ENCODE measurements around the gene PRSS50. TPM values are rescaled to one million over a fixed set of nuclear protein-coding genes. Genes with fewer than 3 reads are reported as not detected.

PRSS50 gene
- total RNA-seq, 1 experiment from 2014 or later = not detected

- DNase-seq (ENCODE audit: low spot score) = peak; percentile 78
These were observed 25.1 kb downstream of the PRSS50 start for GRCh38 chr3:46692566-46692990.

GRCh38 chr3:46690798-46691197 is 26.9 kb downstream of the PRSS50 start:
- peak; percentile 64 for DNase-seq (ENCODE audit: low spot score)

GRCh38 chr3:46685446-46685845 is 32.2 kb downstream of the PRSS50 start:
- DNase-seq (ENCODE audit: low spot score) = no peak

- DNase-seq (ENCODE audit: low spot score) = no peak
These were observed 32.8 kb downstream of the PRSS50 start for GRCh38 chr3:46684891-46685290.

- DNase-seq (ENCODE audit: low spot score) = no peak
These were observed 34.7 kb downstream of the PRSS50 start for GRCh38 chr3:46682974-46683373.

- DNase-seq (ENCODE audit: low spot score) = no peak
These were observed 35.7 kb downstream of the PRSS50 start for GRCh38 chr3:46681856-46682540.

- no peak for DNase-seq (ENCODE audit: low spot score)
These were observed 36.3 kb downstream of the PRSS50 start for GRCh38 chr3:46681387-46681786.

- no peak for DNase-seq (ENCODE audit: low spot score)
These were observed 37.3 kb downstream of the PRSS50 start for GRCh38 chr3:46680298-46680826.

GRCh38 chr3:46679681-46680080 is 38.0 kb downstream of the PRSS50 start:
- no peak for DNase-seq (ENCODE audit: low spot score)

GRCh38 chr3:46678280-46678679 is 39.4 kb downstream of the PRSS50 start:
- DNase-seq (ENCODE audit: low spot score) = no peak

- DNase-seq (ENCODE audit: low spot score) = no peak
These were observed 40.3 kb downstream of the PRSS50 start for GRCh38 chr3:46677411-46677726.

- no peak for DNase-seq (ENCODE audit: low spot score)
These were observed 40.9 kb downstream of the PRSS50 start for GRCh38 chr3:46676601-46677410.

- DNase-seq (ENCODE audit: low spot score) = no peak
These were observed 41.7 kb downstream of the PRSS50 start for GRCh38 chr3:46675843-46676567.

- DNase-seq (ENCODE audit: low spot score) = no peak
These were observed 42.2 kb downstream of the PRSS50 start for GRCh38 chr3:46675426-46675825.

- no peak for DNase-seq (ENCODE audit: low spot score)
These were observed 43.4 kb downstream of the PRSS50 start for GRCh38 chr3:46674031-46674845.

- no peak for DNase-seq (ENCODE audit: low spot score)
These were observed 44.3 kb downstream of the PRSS50 start for GRCh38 chr3:46673151-46674030.

GRCh38 chr3:46672349-46672695 is 45.3 kb downstream of the PRSS50 start:
- DNase-seq (ENCODE audit: low spot score) = no peak

GRCh38 chr3:46671541-46672348 is 45.9 kb downstream of the PRSS50 start:
- DNase-seq (ENCODE audit: low spot score) = no peak

- no peak for DNase-seq (ENCODE audit: low spot score)
These were observed 46.7 kb downstream of the PRSS50 start for GRCh38 chr3:46670891-46671427.

Measured in HT-29 (cell line).